Liver (tissue), 9 donors: ENCODE measurements around the gene ARAP3. TPM values are rescaled to one million over a fixed set of nuclear protein-coding genes. Genes with fewer than 3 reads are reported as not detected.

Source experiments
- DNase-seq: peaks from one replicate; pipeline ENCODE4 v3.0.0-alpha.2; 2017; ENCODE audit warnings: low spot score
- H3K27ac ChIP-seq, 2 donors: one replicate each; pipeline ENCODE4 v1.7.0; 2013; ENCODE audit warnings: inconsistent platforms in 2 of 2, low read length in 2 of 2, control low read depth in 1 of 2, low read depth in 1 of 2, mild to moderate bottlenecking in 1 of 2
- H3K27me3 ChIP-seq, 4 donors: one replicate each; pipeline versions ENCODE4 v1.6.1 to v1.7.0; 2013; ENCODE audit warnings: low read length in 3 of 4, inconsistent platforms in 1 of 4, mild to moderate bottlenecking in 1 of 4, moderate library complexity in 1 of 4; ENCODE audit not compliant: control insufficient read depth in 4 of 4, insufficient read depth in 4 of 4
- H3K36me3 ChIP-seq, 4 donors: one replicate each; pipeline versions ENCODE4 v1.6.1 to v1.7.0; 2013; ENCODE audit warnings: low read length in 3 of 4, mild to moderate bottlenecking in 3 of 4, low read depth in 1 of 4, moderate library complexity in 1 of 4; ENCODE audit not compliant: control insufficient read depth in 4 of 4, insufficient read depth in 3 of 4
- H3K4me1 ChIP-seq, 4 donors: one replicate each; pipeline versions ENCODE4 v1.6.1 to v1.7.0; 2013; ENCODE audit warnings: low read length in 3 of 4, mild to moderate bottlenecking in 3 of 4, moderate library complexity in 1 of 4; ENCODE audit not compliant: control insufficient read depth in 4 of 4, insufficient read depth in 4 of 4
- H3K4me3 ChIP-seq, 3 donors: one replicate each; pipeline versions ENCODE4 v1.6.1 to v1.7.0; 2013; ENCODE audit warnings: low read length in 3 of 3, control low read depth in 1 of 3, low read depth in 1 of 3, mild to moderate bottlenecking in 1 of 3
- H3K9ac ChIP-seq, 2 donors: one replicate each; pipeline ENCODE4 v1.7.0; 2013; ENCODE audit warnings: low read length in 2 of 2, mild to moderate bottlenecking in 2 of 2, moderate library complexity in 2 of 2, control low read depth in 1 of 2, low read depth in 1 of 2
- H3K9me3 ChIP-seq, 4 donors: one replicate each; pipeline versions ENCODE4 v1.6.1 to v1.7.0; 2013; ENCODE audit warnings: low read length in 3 of 4; ENCODE audit not compliant: control insufficient read depth in 4 of 4
- ATF3 ChIP-seq: IDR thresholded peaks from 2 replicates; pipeline ENCODE4 v1.6.1; 2016; ENCODE audit warnings: antibody characterized with exemption
- CTCF ChIP-seq: fragments of 150-350 bp; IDR thresholded peaks from 2 replicates; pipeline ENCODE4 v1.5.1; 2017; ENCODE audit warnings: improper control_type of control experiment, low read depth, low read length; ENCODE audit not compliant: missing input control
- EGR1 ChIP-seq, 2 donors: IDR thresholded peaks; 2 replicates each; pipeline ENCODE4 v1.6.1; 2016 to 2018; ENCODE audit warnings: antibody characterized with exemption in 2 of 2, low read depth in 2 of 2
- FOXA1 ChIP-seq: IDR thresholded peaks from 2 replicates; pipeline ENCODE4 v1.6.1; 2016; ENCODE audit warnings: antibody characterized with exemption
- FOXA2 ChIP-seq: IDR thresholded peaks from 2 replicates; pipeline ENCODE4 v1.6.1; 2016; ENCODE audit warnings: antibody characterized with exemption
- GABPA ChIP-seq, 2 donors: IDR thresholded peaks in 1 of 2; conservative IDR thresholded peaks in 1 of 2; 2 replicates each; pipeline ENCODE4 v1.6.1; 2016; ENCODE audit warnings: antibody characterized with exemption in 2 of 2, mild to moderate bottlenecking in 1 of 2, moderate library complexity in 1 of 2
- HNF4A ChIP-seq, 2 donors: conservative IDR thresholded peaks; 2 replicates each; pipeline ENCODE4 v1.6.1; 2016; ENCODE audit warnings: antibody characterized with exemption in 2 of 2, mild to moderate bottlenecking in 2 of 2
- HNF4G ChIP-seq: IDR thresholded peaks from 2 replicates; pipeline ENCODE4 v1.6.1; 2016; ENCODE audit warnings: antibody characterized with exemption
- JUND ChIP-seq, 2 donors: IDR thresholded peaks; 2 replicates each; pipeline ENCODE4 v1.6.1; 2016; ENCODE audit warnings: antibody characterized with exemption in 2 of 2
- MAX ChIP-seq: IDR thresholded peaks from 2 replicates; pipeline ENCODE4 v1.6.1; 2016; ENCODE audit warnings: antibody characterized with exemption
- NR2F2 ChIP-seq: IDR thresholded peaks from 2 replicates; pipeline ENCODE4 v1.6.1; 2016; ENCODE audit warnings: antibody characterized with exemption
- RAD21 ChIP-seq, 2 donors: IDR thresholded peaks; 2 replicates each; pipeline ENCODE4 v1.6.1; 2016; ENCODE audit warnings: antibody characterized with exemption in 2 of 2, mild to moderate bottlenecking in 2 of 2
- REST ChIP-seq: IDR thresholded peaks from 2 replicates; pipeline ENCODE4 v1.6.1; 2016; ENCODE audit warnings: antibody characterized with exemption, mild to moderate bottlenecking
- RXRA ChIP-seq, 2 donors: IDR thresholded peaks; 2 replicates each; pipeline ENCODE4 v1.6.1; 2017 to 2018; ENCODE audit warnings: antibody characterized with exemption in 2 of 2, mild to moderate bottlenecking in 1 of 2
- SP1 ChIP-seq: IDR thresholded peaks from 2 replicates; pipeline ENCODE4 v1.6.1; 2018; ENCODE audit warnings: antibody characterized with exemption, mild to moderate bottlenecking
- TAF1 ChIP-seq: conservative IDR thresholded peaks from 2 replicates; pipeline ENCODE4 v1.6.1; 2016; ENCODE audit warnings: antibody characterized with exemption, mild to moderate bottlenecking
- YY1 ChIP-seq: IDR thresholded peaks from 2 replicates; pipeline ENCODE4 v1.6.1; 2016; ENCODE audit warnings: antibody characterized with exemption, mild to moderate bottlenecking
- ZBTB33 ChIP-seq: IDR thresholded peaks from 2 replicates; pipeline ENCODE4 v1.6.1; 2016; ENCODE audit warnings: antibody characterized with exemption
- WGBS: extraction: QIAGEN DNeasy Blood & Tissue Kit; methylation state at CpG from one replicate; pipeline ENCODE4 v1.1.7; 2013; 5-methylcytosine and 5-hydroxymethylcytosine counted together
- polyA plus RNA-seq, 2 donors: library from polyadenylated mRNA; stranded (reverse) in 1 of 2; unstranded in 1 of 2; fragments of 200-250 nt in 1 of 2; fragments of >200 nt in 1 of 2; fragmentation: Nextera tagmentation in 1 of 2; extraction: Ambion mirVana in 1 of 2; gene quantifications; one replicate each; pipeline versions ENCODE4 v1.2.1 to v1.2.3, GENCODE V29; 2013 to 2015
- total RNA-seq, 2 donors: library from RNA; depleted of rRNA; stranded (reverse); fragments of >200 nt; gene quantifications; one replicate each; pipeline ENCODE4 v1.2.3, GENCODE V29; 2014
- donor health status: healthy.
- donor health status: healthy.
- donor health status: healthy.
- donor health status: healthy.
- donor health status: healthy.

ARAP3 gene
- total and polyA plus RNA-seq, 4 donors = 1.6 to 4.7 (median 2.1) TPM

- WGBS = 96% methylated on average over 5 of the region's 5 CpGs
- DNase-seq = no peak
- no peaks in the 10 kb centered on the region for H3K9me3 ChIP-seq
- no peaks in the 10 kb centered on the region for H3K36me3 ChIP-seq
- no peak overlapping the region for H3K9ac ChIP-seq
- TF ChIP-seq RAD21 (IDR thresholded peaks at IDR 0.05) = no peak
- TF ChIP-seq SP1 = no peak
- no peak for TF ChIP-seq FOXA1
- no peak for TF ChIP-seq GABPA (IDR thresholded peaks at IDR 0.05 in 1 of 2, conservative IDR thresholded peaks at IDR 0.05 in 1 of 2)
- no peak for TF ChIP-seq TAF1
- TF ChIP-seq MAX = no peak
- TF ChIP-seq JUND (IDR thresholded peaks at IDR 0.05) = no peak
- TF ChIP-seq RXRA (IDR thresholded peaks at IDR 0.05) = no peak
- no peak for TF ChIP-seq ATF3
- TF ChIP-seq CTCF = no peak
- TF ChIP-seq HNF4G = no peak
- no peak for TF ChIP-seq NR2F2
- TF ChIP-seq HNF4A (conservative IDR thresholded peaks at IDR 0.05) = no peak
- no peak for TF ChIP-seq ZBTB33
- TF ChIP-seq YY1 = no peak
- H3K4me1 ChIP-seq = peaks cover 0 to 4% (median 1%) of the 10 kb centered on the region in 4 donors
- no peak overlapping the region for H3K27ac ChIP-seq
- no peak overlapping the region for H3K4me3 ChIP-seq
- H3K27me3 ChIP-seq = no peaks in the 10 kb centered on the region
Observed at GRCh38 chr5:141647242-141647641, 34.8 kb downstream of the ARAP3 start.

GRCh38 chr5:141646026-141646425, 36.0 kb downstream of the ARAP3 start:
- no peaks in the 10 kb centered on the region for H3K9me3 ChIP-seq
- no peak for DNase-seq
- H3K27ac ChIP-seq = no peak overlapping the region
- no peak overlapping the region for H3K9ac ChIP-seq
- peaks cover 0 to 4% (median 1%) of the 10 kb centered on the region in 4 donors for H3K4me1 ChIP-seq
- TF ChIP-seq FOXA2 (no peak), FOXA1 (no peak), EGR1 (IDR thresholded peaks at IDR 0.05; ENCODE audit: low read depth in 2 of 2) (no peak), HNF4A (conservative IDR thresholded peaks at IDR 0.05) (no peak), YY1 (no peak), GABPA (IDR thresholded peaks at IDR 0.05 in 1 of 2, conservative IDR thresholded peaks at IDR 0.05 in 1 of 2) (no peak), JUND (IDR thresholded peaks at IDR 0.05) (no peak), ATF3 (no peak), RXRA (IDR thresholded peaks at IDR 0.05) (no peak), NR2F2 (no peak), ZBTB33 (no peak), RAD21 (IDR thresholded peaks at IDR 0.05) (no peak), HNF4G (no peak), TAF1 (no peak), REST (no peak), SP1 (no peak), MAX (no peak), CTCF (no peak)
- H3K27me3 ChIP-seq = no peaks in the 10 kb centered on the region
- H3K36me3 ChIP-seq = no peaks in the 10 kb centered on the region
- H3K4me3 ChIP-seq = no peak overlapping the region
- 94% methylated on average over 6 of the region's 6 CpGs for WGBS
